Sigmoid colon (tissue), 4 donors: Measurements from ENCODE around the gene SCNN1B.

Source experiments
- POLR2AphosphoS5 ChIP-seq, 4 donors: sonication (generic); formaldehyde crosslinking; IDR thresholded peaks; one replicate each; pipeline ENCODE4 v1.6.1; 2017; ENCODE audit warnings: antibody characterized with exemption in 4 of 4
- TF ChIP-seq, protein P1 (sequence below), 4 experiments: fragments of 450-650 bp in 3 of 4; fragments of 200-600 bp in 1 of 4; IDR thresholded peaks; one replicate each; pipeline ENCODE4 v1.5.1; 2016 to 2019; ENCODE audit warnings: antibody characterized with exemption in 4 of 4, mild to moderate bottlenecking in 3 of 4, moderate library complexity in 2 of 4

DNA sequence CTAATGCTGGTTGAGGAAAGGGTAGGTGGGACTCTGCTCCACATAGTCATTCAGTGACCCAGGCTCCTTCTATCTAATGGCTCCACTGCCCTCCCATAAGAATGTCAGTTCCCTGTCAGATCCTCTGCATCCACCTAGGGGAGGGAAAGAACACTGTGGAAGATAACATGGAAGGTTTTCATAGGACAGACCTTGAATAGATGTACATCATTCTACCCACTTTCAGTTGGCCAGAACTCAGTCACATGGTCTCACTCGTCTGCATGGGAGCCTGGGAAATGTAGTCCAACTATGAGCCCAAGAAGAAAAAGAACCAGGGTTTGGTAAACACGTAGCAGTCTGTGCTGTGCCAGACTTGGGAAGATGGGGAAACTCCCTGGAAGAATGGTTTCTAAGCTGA lies 27.1 kb upstream of the SCNN1B start:
- TF ChIP-seq, protein P1, sequence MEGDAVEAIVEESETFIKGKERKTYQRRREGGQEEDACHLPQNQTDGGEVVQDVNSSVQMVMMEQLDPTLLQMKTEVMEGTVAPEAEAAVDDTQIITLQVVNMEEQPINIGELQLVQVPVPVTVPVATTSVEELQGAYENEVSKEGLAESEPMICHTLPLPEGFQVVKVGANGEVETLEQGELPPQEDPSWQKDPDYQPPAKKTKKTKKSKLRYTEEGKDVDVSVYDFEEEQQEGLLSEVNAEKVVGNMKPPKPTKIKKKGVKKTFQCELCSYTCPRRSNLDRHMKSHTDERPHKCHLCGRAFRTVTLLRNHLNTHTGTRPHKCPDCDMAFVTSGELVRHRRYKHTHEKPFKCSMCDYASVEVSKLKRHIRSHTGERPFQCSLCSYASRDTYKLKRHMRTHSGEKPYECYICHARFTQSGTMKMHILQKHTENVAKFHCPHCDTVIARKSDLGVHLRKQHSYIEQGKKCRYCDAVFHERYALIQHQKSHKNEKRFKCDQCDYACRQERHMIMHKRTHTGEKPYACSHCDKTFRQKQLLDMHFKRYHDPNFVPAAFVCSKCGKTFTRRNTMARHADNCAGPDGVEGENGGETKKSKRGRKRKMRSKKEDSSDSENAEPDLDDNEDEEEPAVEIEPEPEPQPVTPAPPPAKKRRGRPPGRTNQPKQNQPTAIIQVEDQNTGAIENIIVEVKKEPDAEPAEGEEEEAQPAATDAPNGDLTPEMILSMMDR (IDR thresholded peaks at IDR 0.05), result no peak
- TF ChIP-seq POLR2AphosphoS5 (IDR thresholded peaks at IDR 0.05), result no peak
